HEK293 (cell line): ENCODE data around the gene GPATCH4.

Source experiments
- CTCF ChIA-PET: fragments of 350-600 bp; formaldehyde crosslinking; extraction: SDS; loops from one replicate; lab custom pipeline; 2021; ENCODE audit warnings: antibody characterized with exemption; lab: Yijun Ruan, JAX
- POLR2A ChIA-PET: fragments of 300-600 bp; formaldehyde crosslinking; extraction: SDS; loops from one replicate; lab custom pipeline; 2020; ENCODE audit warnings: antibody characterized with exemption, inconsistent platforms; lab: Yijun Ruan, JAX
- H3K27ac ChIP-seq: fragments of 200-500 bp; sonication (Bioruptor generic); 2 replicates; pipeline ENCODE4 v1.5.1; 2014; ENCODE audit warnings: low read depth, low read length, control low read depth, inconsistent platforms; ENCODE audit errors: extremely low read depth
- H3K36me3 ChIP-seq, 2 experiments: fragments of 200-500 bp in 1 of 2; sonication (Bioruptor generic) in 1 of 2; 1 replicate in 1 of 2; 2 replicates in 1 of 2; pipeline ENCODE4 v1.5.1; 2014 to 2017; ENCODE audit warnings: inconsistent platforms in 2 of 2, low read length in 2 of 2; ENCODE audit not compliant: control insufficient read depth in 2 of 2, insufficient read depth in 1 of 2
- H3K4me1 ChIP-seq: fragments of 200-500 bp; sonication (Bioruptor generic); 2 replicates; pipeline ENCODE4 v1.5.1; 2014; ENCODE audit warnings: mild to moderate bottlenecking, low read length, inconsistent platforms; ENCODE audit not compliant: control insufficient read depth, insufficient read depth
- H3K4me3 ChIP-seq: 2 replicates; pipeline ENCODE4 v1.5.1; 2011; ENCODE audit warnings: low read depth, mild to moderate bottlenecking, control low read depth, low read length, moderate library complexity
- H3K9me3 ChIP-seq: fragments of 200-500 bp; sonication (Bioruptor generic); 2 replicates; pipeline ENCODE4 v1.5.1; 2014; ENCODE audit warnings: low read depth, low read length, inconsistent platforms; ENCODE audit not compliant: control insufficient read depth, insufficient read depth
- IKZF3 ChIP-seq: fragments of 450-650 bp; IDR thresholded peaks from 2 replicates; pipeline ENCODE4 v1.5.0; 2018; ENCODE audit warnings: missing biosample characterization, mild to moderate bottlenecking, missing genetic modification characterization, moderate library complexity
- KLF7 ChIP-seq: fragments of 450-650 bp; formaldehyde crosslinking; IDR thresholded peaks from 2 replicates; pipeline ENCODE4 v1.5.1; 2016; ENCODE audit warnings: missing biosample characterization, missing genetic modification characterization, borderline replicate concordance
- MZF1 ChIP-seq: fragments of 450-650 bp; formaldehyde crosslinking; IDR thresholded peaks from 2 replicates; pipeline ENCODE4 v1.5.1; 2017; ENCODE audit warnings: missing biosample characterization, missing genetic modification characterization, borderline replicate concordance
- REPIN1 ChIP-seq: fragments of 450-650 bp; formaldehyde crosslinking; IDR thresholded peaks from 2 replicates; pipeline ENCODE4 v1.5.1; 2017; ENCODE audit warnings: missing biosample characterization, missing genetic modification characterization, low read depth
- ZEB2 ChIP-seq: fragments of 450-650 bp; formaldehyde crosslinking; IDR thresholded peaks from 2 replicates; pipeline ENCODE4 v1.5.1; 2016; ENCODE audit warnings: missing biosample characterization, missing genetic modification characterization
- ZNF132 ChIP-seq: fragments of 450-650 bp; formaldehyde crosslinking; IDR thresholded peaks from 2 replicates; pipeline ENCODE4 v1.5.1; 2017; ENCODE audit warnings: missing biosample characterization, missing genetic modification characterization, borderline replicate concordance
- ZNF138 ChIP-seq: fragments of 450-650 bp; formaldehyde crosslinking; IDR thresholded peaks from 2 replicates; pipeline ENCODE4 v1.5.1; 2016; ENCODE audit warnings: missing biosample characterization, missing genetic modification characterization, borderline replicate concordance
- ZNF140 ChIP-seq: fragments of 450-650 bp; formaldehyde crosslinking; IDR thresholded peaks from 2 replicates; pipeline ENCODE4 v1.5.1; 2016; ENCODE audit warnings: missing biosample characterization, missing genetic modification characterization
- ZNF239 ChIP-seq: fragments of 450-650 bp; formaldehyde crosslinking; IDR thresholded peaks from 2 replicates; pipeline ENCODE4 v1.5.1; 2016; ENCODE audit warnings: missing biosample characterization, missing genetic modification characterization
- ZNF302 ChIP-seq: fragments of 450-650 bp; formaldehyde crosslinking; IDR thresholded peaks from 2 replicates; pipeline ENCODE4 v1.5.1; 2016; ENCODE audit warnings: missing biosample characterization, missing genetic modification characterization, low read depth
- ZNF501 ChIP-seq: fragments of 450-650 bp; formaldehyde crosslinking; IDR thresholded peaks from 2 replicates; pipeline ENCODE4 v1.5.1; 2016; ENCODE audit warnings: missing biosample characterization, missing genetic modification characterization
- ZNF530 ChIP-seq: fragments of 450-650 bp; formaldehyde crosslinking; IDR thresholded peaks from 2 replicates; pipeline ENCODE4 v1.5.1; 2016; ENCODE audit warnings: low read depth, missing biosample characterization, missing genetic modification characterization
- ZNF600 ChIP-seq: fragments of 450-650 bp; formaldehyde crosslinking; IDR thresholded peaks from 2 replicates; pipeline ENCODE4 v1.5.1; 2016; ENCODE audit warnings: missing biosample characterization, missing genetic modification characterization
- ZNF629 ChIP-seq: fragments of 450-650 bp; formaldehyde crosslinking; IDR thresholded peaks from 2 replicates; pipeline ENCODE4 v1.5.1; 2017; ENCODE audit warnings: missing biosample characterization, missing genetic modification characterization
- ZNF654 ChIP-seq: fragments of 450-650 bp; formaldehyde crosslinking; IDR thresholded peaks from 2 replicates; pipeline ENCODE4 v1.5.1; 2016; ENCODE audit warnings: low read depth, missing biosample characterization, missing genetic modification characterization
- ZNF658 ChIP-seq: fragments of 450-650 bp; formaldehyde crosslinking; IDR thresholded peaks from 2 replicates; pipeline ENCODE4; 2016; ENCODE audit warnings: missing biosample characterization, missing genetic modification characterization
- ZNF768 ChIP-seq: fragments of 450-650 bp; formaldehyde crosslinking; IDR thresholded peaks from 2 replicates; pipeline ENCODE4 v1.5.1; 2018; ENCODE audit warnings: missing biosample characterization, mild to moderate bottlenecking, missing genetic modification characterization
- TF ChIP-seq, protein P1 (sequence below): fragments of 450-650 bp; formaldehyde crosslinking; IDR thresholded peaks from 2 replicates; pipeline ENCODE4; 2016; ENCODE audit warnings: missing biosample characterization, missing genetic modification characterization
- TF ChIP-seq, protein P2 (sequence below): fragments of 450-650 bp; formaldehyde crosslinking; IDR thresholded peaks from 2 replicates; pipeline ENCODE4 v1.5.1; 2017; ENCODE audit warnings: missing biosample characterization, missing genetic modification characterization
- TF ChIP-seq, protein P3 (sequence below): IDR thresholded peaks from 2 replicates; pipeline ENCODE4 v1.6.1; 2011; ENCODE audit warnings: mild to moderate bottlenecking, low read depth, low read length, borderline replicate concordance

GPATCH4 gene

DNA sequence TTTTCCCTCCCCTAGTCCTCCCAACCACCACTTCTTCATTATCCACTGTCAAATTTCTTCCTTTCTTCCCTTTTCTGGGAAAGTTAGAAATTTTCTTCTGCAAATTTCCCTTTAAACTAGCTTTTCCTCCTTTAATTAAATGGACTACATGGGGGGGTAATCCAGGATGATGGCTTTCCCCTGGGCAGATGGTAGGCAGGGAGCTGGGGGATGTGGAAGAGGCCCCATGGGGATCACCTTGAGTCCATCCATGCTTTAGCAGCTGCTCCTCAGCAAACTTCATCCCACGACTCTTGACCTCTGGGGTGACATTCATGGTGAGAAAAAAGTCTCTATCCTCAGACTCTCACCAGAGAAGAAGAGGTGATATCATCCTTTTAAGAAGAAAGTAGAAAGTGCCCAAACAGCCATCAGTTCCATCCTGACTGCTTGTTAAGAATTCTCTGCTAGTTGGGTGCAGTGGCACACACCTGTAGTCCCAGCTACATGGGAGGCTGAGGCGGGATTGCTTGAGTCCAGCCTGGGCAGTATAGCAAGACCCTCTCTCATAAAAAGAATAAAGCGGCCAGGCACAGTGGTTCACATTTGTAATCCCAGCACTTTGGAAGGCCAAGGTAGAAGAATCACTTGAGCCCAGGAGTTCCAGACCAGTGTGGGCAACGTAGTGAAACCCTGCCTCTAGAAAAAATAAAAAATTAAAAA, 2.4 kb downstream of the GPATCH4 start (continued):
- TF ChIP-seq MZF1 (tag by site-specific recombination) = no peak

DNA sequence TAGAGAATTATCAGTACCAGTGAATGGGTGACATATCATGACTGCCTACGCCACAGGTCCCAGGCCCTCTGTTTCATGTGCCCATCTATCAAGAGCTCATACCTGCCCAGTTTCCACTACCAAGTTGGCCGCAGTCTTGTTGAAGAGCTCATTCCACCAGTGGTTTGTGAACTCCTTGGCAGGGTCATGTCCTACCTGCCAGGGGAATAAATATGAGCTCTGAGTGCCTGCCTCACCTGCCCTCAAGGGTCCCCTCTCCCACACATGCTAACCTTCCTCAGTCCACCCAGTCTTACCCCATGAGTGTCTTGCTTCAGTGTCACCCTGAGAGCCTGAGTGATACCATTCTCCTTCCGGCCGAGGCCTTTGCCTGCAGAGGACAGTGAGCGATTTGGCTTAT, 3.2 kb downstream of the GPATCH4 start:
- ChIA-PET POLR2A (no interaction called here), CTCF (interaction anchor here (0.9 to 3.3 kb wide), 4 partner anchors 7 to 26 kb away, joined by 3 to 15 read pairs (median 8); partner anchors contain the start of gene NAXE)
- H3K27ac ChIP-seq = no peak overlapping the region

DNA sequence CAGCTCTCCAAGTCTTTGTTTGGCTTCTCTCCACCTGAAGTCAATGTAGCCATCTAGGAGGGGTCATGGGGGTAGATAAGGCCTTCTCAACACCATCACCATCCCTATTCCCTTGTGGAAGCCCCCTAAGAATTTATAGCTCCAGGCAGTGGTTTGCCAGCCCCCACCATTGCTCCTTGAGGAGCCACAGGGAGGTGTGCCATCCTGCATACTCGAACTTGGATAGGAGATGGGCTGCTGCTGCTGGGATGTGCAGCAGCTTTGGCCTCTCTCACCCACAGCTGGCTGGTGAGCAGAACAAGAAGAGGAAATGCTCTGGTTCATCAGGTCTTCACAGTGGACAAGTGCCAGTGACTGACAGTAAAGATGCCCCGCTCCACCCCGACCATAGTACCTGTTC, 4.9 kb downstream of the GPATCH4 start:
- Histone ChIP-seq H3K9me3 (no peaks in the 10 kb centered on the region), H3K36me3 (peaks cover 0 to 74% of the 10 kb centered on the region in 2 experiments; a peak in 1 of 3 replicates), H3K4me1 (no peaks in the 10 kb centered on the region), H3K27ac (no peak overlapping the region)
- POLR2A ChIA-PET = interaction anchor here (1.1 to 1.9 kb wide), 2 partner anchors 9 to 24 kb away, joined by 3 to 4 read pairs; no protein-coding TSS in a partner anchor
- CTCF ChIA-PET = interaction anchor here (0.6 to 1.9 kb wide), 5 partner anchors 8 to 278 kb away, joined by 3 to 4 read pairs (median 4); no protein-coding TSS in a partner anchor
- no peak for TF ChIP-seq ZNF658 (tag by site-specific recombination)
- no peak for TF ChIP-seq ZNF654 (tag by site-specific recombination)
- TF ChIP-seq MZF1 (tag by site-specific recombination) = no peak
- no peak for TF ChIP-seq ZNF501 (tag by site-specific recombination)
- TF ChIP-seq, all 188 proteins: peak for 0
- H3K4me3 ChIP-seq = no peak overlapping the region

More for the DNA sequence above, 3.2 kb downstream of the GPATCH4 start:
- Histone ChIP-seq H3K4me1 (no peaks in the 10 kb centered on the region), H3K4me3 (no peak overlapping the region), H3K36me3 (peaks cover 0 to 66% of the 10 kb centered on the region in 2 experiments; a peak in 1 of 3 replicates), H3K9me3 (no peaks in the 10 kb centered on the region)
- TF ChIP-seq, protein P1, sequence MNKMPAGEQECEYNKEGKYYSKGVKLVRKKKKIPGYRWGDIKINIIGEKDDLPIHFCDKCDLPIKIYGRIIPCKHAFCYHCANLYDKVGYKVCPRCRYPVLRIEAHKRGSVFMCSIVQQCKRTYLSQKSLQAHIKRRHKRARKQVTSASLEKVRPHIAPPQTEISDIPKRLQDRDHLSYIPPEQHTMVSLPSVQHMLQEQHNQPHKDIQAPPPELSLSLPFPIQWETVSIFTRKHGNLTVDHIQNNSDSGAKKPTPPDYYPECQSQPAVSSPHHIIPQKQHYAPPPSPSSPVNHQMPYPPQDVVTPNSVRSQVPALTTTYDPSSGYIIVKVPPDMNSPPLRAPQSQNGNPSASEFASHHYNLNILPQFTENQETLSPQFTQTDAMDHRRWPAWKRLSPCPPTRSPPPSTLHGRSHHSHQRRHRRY = no peak
- no peak for TF ChIP-seq REPIN1 (tag by site-specific recombination)
- no peak for TF ChIP-seq ZNF138 (tag by site-specific recombination)
- TF ChIP-seq KLF7 (tag by site-specific recombination) = no peak
- no peak for TF ChIP-seq MZF1 (tag by site-specific recombination)
- no peak for TF ChIP-seq IKZF3 (tag by site-specific recombination)
- no peak for TF ChIP-seq ZNF629 (tag by site-specific recombination)
- TF ChIP-seq, protein P2, sequence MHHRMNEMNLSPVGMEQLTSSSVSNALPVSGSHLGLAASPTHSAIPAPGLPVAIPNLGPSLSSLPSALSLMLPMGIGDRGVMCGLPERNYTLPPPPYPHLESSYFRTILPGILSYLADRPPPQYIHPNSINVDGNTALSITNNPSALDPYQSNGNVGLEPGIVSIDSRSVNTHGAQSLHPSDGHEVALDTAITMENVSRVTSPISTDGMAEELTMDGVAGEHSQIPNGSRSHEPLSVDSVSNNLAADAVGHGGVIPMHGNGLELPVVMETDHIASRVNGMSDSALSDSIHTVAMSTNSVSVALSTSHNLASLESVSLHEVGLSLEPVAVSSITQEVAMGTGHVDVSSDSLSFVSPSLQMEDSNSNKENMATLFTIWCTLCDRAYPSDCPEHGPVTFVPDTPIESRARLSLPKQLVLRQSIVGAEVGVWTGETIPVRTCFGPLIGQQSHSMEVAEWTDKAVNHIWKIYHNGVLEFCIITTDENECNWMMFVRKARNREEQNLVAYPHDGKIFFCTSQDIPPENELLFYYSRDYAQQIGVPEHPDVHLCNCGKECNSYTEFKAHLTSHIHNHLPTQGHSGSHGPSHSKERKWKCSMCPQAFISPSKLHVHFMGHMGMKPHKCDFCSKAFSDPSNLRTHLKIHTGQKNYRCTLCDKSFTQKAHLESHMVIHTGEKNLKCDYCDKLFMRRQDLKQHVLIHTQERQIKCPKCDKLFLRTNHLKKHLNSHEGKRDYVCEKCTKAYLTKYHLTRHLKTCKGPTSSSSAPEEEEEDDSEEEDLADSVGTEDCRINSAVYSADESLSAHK (tag by site-specific recombination) = no peak
- TF ChIP-seq ZNF239 (tag by site-specific recombination) = no peak
- TF ChIP-seq ZNF600 = no peak
- no peak for TF ChIP-seq ZNF768 (tag by site-specific recombination)
- no peak for TF ChIP-seq ZNF530 (tag by site-specific recombination)
- no peak for TF ChIP-seq ZEB2 (tag by site-specific recombination)
- TF ChIP-seq ZNF132 (tag by site-specific recombination) = no peak
- no peak for TF ChIP-seq ZNF302 (tag by site-specific recombination)
- TF ChIP-seq ZNF140 = no peak
- TF ChIP-seq, protein P3, sequence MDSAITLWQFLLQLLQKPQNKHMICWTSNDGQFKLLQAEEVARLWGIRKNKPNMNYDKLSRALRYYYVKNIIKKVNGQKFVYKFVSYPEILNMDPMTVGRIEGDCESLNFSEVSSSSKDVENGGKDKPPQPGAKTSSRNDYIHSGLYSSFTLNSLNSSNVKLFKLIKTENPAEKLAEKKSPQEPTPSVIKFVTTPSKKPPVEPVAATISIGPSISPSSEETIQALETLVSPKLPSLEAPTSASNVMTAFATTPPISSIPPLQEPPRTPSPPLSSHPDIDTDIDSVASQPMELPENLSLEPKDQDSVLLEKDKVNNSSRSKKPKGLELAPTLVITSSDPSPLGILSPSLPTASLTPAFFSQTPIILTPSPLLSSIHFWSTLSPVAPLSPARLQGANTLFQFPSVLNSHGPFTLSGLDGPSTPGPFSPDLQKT = no peak
- TF ChIP-seq, all 188 proteins: peak for 0
